CD14-positive monocyte (primary cell): Measurements from ENCODE around the gene VWC2L. TPM values are rescaled to one million over a fixed set of nuclear protein-coding genes. Genes with fewer than 3 reads are reported as not detected.

Source experiments
- DNase-seq, 3 donors: peaks; one replicate each; pipeline ENCODE4 v3.0.0-alpha.2; 2011 to 2022
- H2AFZ ChIP-seq: 2 replicates; pipeline ENCODE4 v1.6.0; 2012; ENCODE audit warnings: mild to moderate bottlenecking, low read depth, low read length, inconsistent platforms; ENCODE audit not compliant: insufficient read depth, poor library complexity, severe bottlenecking
- H3K27ac ChIP-seq, 2 donors: 1 replicate in 1 of 2; 2 replicates in 1 of 2; pipeline ENCODE4 v1.5.1; 2012 to 2013; ENCODE audit warnings: low read length in 2 of 2, control low read depth in 1 of 2, inconsistent platforms in 1 of 2, low read depth in 1 of 2, mild to moderate bottlenecking in 1 of 2
- H3K27me3 ChIP-seq, 2 donors: one replicate each; pipeline versions ENCODE4 v1.6.0 to v1.6.1; 2011 to 2013; ENCODE audit warnings: low read length in 2 of 2; ENCODE audit not compliant: control insufficient read depth in 2 of 2, insufficient read depth in 2 of 2
- H3K36me3 ChIP-seq, 2 donors: replicated peaks in 1 of 2; 1 replicate in 1 of 2; 2 replicates in 1 of 2; pipeline versions ENCODE4 v1.5.1 to v1.6.1; 2012 to 2013; ENCODE audit warnings: low read length in 2 of 2, control low read depth in 1 of 2, inconsistent platforms in 1 of 2, mild to moderate bottlenecking in 1 of 2; ENCODE audit not compliant: insufficient read depth in 2 of 2, control insufficient read depth in 1 of 2
- H3K4me1 ChIP-seq, 2 donors: 1 replicate in 1 of 2; 2 replicates in 1 of 2; pipeline versions ENCODE4 v1.5.1 to v1.6.1; 2012 to 2013; ENCODE audit warnings: low read length in 2 of 2, control low read depth in 1 of 2, inconsistent platforms in 1 of 2, mild to moderate bottlenecking in 1 of 2, moderate library complexity in 1 of 2; ENCODE audit not compliant: insufficient read depth in 2 of 2, control insufficient read depth in 1 of 2
- H3K4me2 ChIP-seq: replicated peaks from 2 replicates; pipeline ENCODE3; 2012; ENCODE audit warnings: low read length, moderate library complexity, mild to moderate bottlenecking; ENCODE audit not compliant: poor library complexity, severe bottlenecking; ENCODE audit errors: extremely low read depth
- H3K4me3 ChIP-seq, 3 experiments: fragments of 200-600 bp in 1 of 3; sonication (generic) in 1 of 3; replicated peaks in 1 of 3; 1 replicate in 2 of 3; 2 replicates in 1 of 3; pipeline ENCODE4 v1.5.1; 2011 to 2013; ENCODE audit warnings: low read length in 3 of 3, mild to moderate bottlenecking in 3 of 3, control low read depth in 2 of 3, low read depth in 2 of 3, inconsistent platforms in 1 of 3, moderate library complexity in 1 of 3
- H3K79me2 ChIP-seq: 2 replicates; pipeline ENCODE4 v1.6.0; 2012; ENCODE audit warnings: mild to moderate bottlenecking, control low read depth, inconsistent platforms, low read length, moderate library complexity; ENCODE audit not compliant: insufficient read depth
- H3K9ac ChIP-seq: 2 replicates; pipeline ENCODE4 v1.6.0; 2017; ENCODE audit warnings: low read length, mild to moderate bottlenecking; ENCODE audit not compliant: insufficient read depth, poor library complexity, severe bottlenecking
- H3K9me3 ChIP-seq, 2 donors: replicated peaks in 1 of 2; 1 replicate in 1 of 2; 2 replicates in 1 of 2; pipeline versions ENCODE4 v1.5.1 to v1.6.1; 2012 to 2013; ENCODE audit warnings: low read length in 2 of 2, control low read depth in 1 of 2; ENCODE audit not compliant: control insufficient read depth in 1 of 2, insufficient read depth in 1 of 2
- H4K20me1 ChIP-seq: 2 replicates; pipeline ENCODE4 v1.6.0; 2012; ENCODE audit warnings: mild to moderate bottlenecking, low read length, control low read depth, moderate library complexity; ENCODE audit not compliant: insufficient read depth
- H3K27ac Mint-ChIP-seq, 7 donors: one replicate each; pipeline ENCODE4 v1.8.0; 2020; ENCODE audit warnings: mild to moderate bottlenecking in 7 of 7, mixed read lengths in 7 of 7, moderate library complexity in 6 of 7, inconsistent platforms in 2 of 7
- H3K27me3 Mint-ChIP-seq, 3 donors: one replicate each; pipeline ENCODE4 v1.8.0; 2021 to 2022; ENCODE audit warnings: low read depth in 3 of 3, mild to moderate bottlenecking in 3 of 3, mixed read lengths in 3 of 3, moderate library complexity in 3 of 3, inconsistent platforms in 1 of 3
- H3K36me3 Mint-ChIP-seq, 2 donors: one replicate each; pipeline ENCODE4 v1.8.0; 2020; ENCODE audit warnings: mixed read lengths in 2 of 2, inconsistent platforms in 1 of 2, mild to moderate bottlenecking in 1 of 2
- H3K4me1 Mint-ChIP-seq: one replicate; pipeline ENCODE4 v1.8.0; 2020; ENCODE audit warnings: mild to moderate bottlenecking, mixed read lengths
- H3K4me3 Mint-ChIP-seq, 2 donors: one replicate each; pipeline ENCODE4 v1.8.0; 2020; ENCODE audit warnings: mild to moderate bottlenecking in 2 of 2, mixed read lengths in 2 of 2, moderate library complexity in 1 of 2
- H3K9me3 Mint-ChIP-seq, 7 donors: one replicate each; pipeline ENCODE4 v1.8.0; 2020 to 2022; ENCODE audit warnings: mixed read lengths in 7 of 7, mild to moderate bottlenecking in 6 of 7, moderate library complexity in 6 of 7, inconsistent platforms in 2 of 7
- CTCF ChIP-seq: fragments of 200-600 bp; IDR thresholded peaks from one replicate; pipeline ENCODE4 v1.8.0; 2022; ENCODE audit warnings: antibody characterized with exemption, mild to moderate bottlenecking
- WGBS: methylation state at CpG from one replicate; pipeline ENCODE4 v1.1.5; 2013; ENCODE audit warnings: missing lambda C conversion rate; ENCODE audit not compliant: insufficient coverage; 5-methylcytosine and 5-hydroxymethylcytosine counted together
- intact Hi-C, 2 donors: fragments of 100-400 bp; cut with micrococcal nuclease; formaldehyde crosslinking; loops; one replicate each; pipeline versions ENCODE4 v1.15.0 to v1.15.1; 2023
- polyA plus RNA-seq, 3 donors: library from polyadenylated mRNA; depleted of rRNA in 1 of 3; unstranded in 2 of 3; stranded (reverse) in 1 of 3; fragments of 300-500 nt in 2 of 3; fragments of >200 nt in 1 of 3; fragmentation: Illumina TruSeq in 2 of 3; gene quantifications; 1 replicate in 2 of 3; 2 replicates in 1 of 3; pipeline ENCODE4 v1.2.3, GENCODE V29; 2012 to 2021

The VWC2L gene
- polyA plus RNA-seq, 3 donors = not detected

GRCh38 chr2:214365549-214365948 lies 45.3 kb upstream of the VWC2L start:
- Histone ChIP-seq H4K20me1 (no peaks in the 10 kb centered on the region), H3K27me3 (no peaks in the 10 kb centered on the region), H3K36me3 (no peaks in the 10 kb centered on the region), H3K9me3 (no peaks in the 10 kb centered on the region), H3K27ac (no peak overlapping the region), H3K9ac (no peak overlapping the region), H2AFZ (no peak overlapping the region), H3K4me1 (no peaks in the 10 kb centered on the region), H3K79me2 (no peaks in the 10 kb centered on the region), H3K4me2 (no peak overlapping the region), H3K4me3 (no peak overlapping the region)
- intact Hi-C loops = no loop called here
- Mint-ChIP-seq H3K27ac (no peak overlapping the region), H3K4me1 (no peaks in the 10 kb centered on the region), H3K4me3 (no peak overlapping the region), H3K9me3 (peaks cover 0 to 4% (median 0%) of the 10 kb centered on the region in 7 donors), H3K36me3 (no peaks in the 10 kb centered on the region), H3K27me3 (no peaks in the 10 kb centered on the region)
- DNase-seq = no peak
- TF ChIP-seq CTCF = no peak
- no CpG with 5 or more reads among the region's 1 CpG for WGBS

- WGBS = no CpG with 5 or more reads among the region's 3 CpGs
Observed at GRCh38 chr2:214367171-214367570, 43.7 kb upstream of the VWC2L start.

More at GRCh38 chr2:214367171-214367570, 43.7 kb upstream of the VWC2L start:
- Histone ChIP-seq H3K36me3 (no peaks in the 10 kb centered on the region), H3K9me3 (no peaks in the 10 kb centered on the region), H3K79me2 (no peaks in the 10 kb centered on the region), H3K27me3 (no peaks in the 10 kb centered on the region), H3K4me3 (no peak overlapping the region), H3K9ac (no peak overlapping the region), H4K20me1 (no peaks in the 10 kb centered on the region), H3K4me2 (no peak overlapping the region), H3K27ac (no peak overlapping the region), H3K4me1 (no peaks in the 10 kb centered on the region), H2AFZ (no peak overlapping the region)
- DNase-seq = no peak
- H3K4me1 Mint-ChIP-seq = no peaks in the 10 kb centered on the region
- peaks cover 0 to 4% (median 0%) of the 10 kb centered on the region in 7 donors for H3K9me3 Mint-ChIP-seq
- TF ChIP-seq CTCF = no peak
- no peaks in the 10 kb centered on the region for H3K36me3 Mint-ChIP-seq
- intact Hi-C loops = no loop called here
- no peaks in the 10 kb centered on the region for H3K27me3 Mint-ChIP-seq
- no peak overlapping the region for H3K27ac Mint-ChIP-seq
- H3K4me3 Mint-ChIP-seq = no peak overlapping the region
